Stimulated activated naive CD8-positive, alpha-beta T cell treated with anti-CD3 and anti-CD28 coated beads, Interleukin-15, Interleukin-2, amounts not matched to agents 100 U/mL and 50 U/mL, for 24 hours (primary cell): ENCODE results near the gene IFFO2.

Experiments used
- ATAC-seq: fragments of 150-1000 bp; cut with Tn5 transposase; one replicate; pipeline ENCODE4 v1.10.0; 2021
- DNase-seq: peaks from one replicate; pipeline ENCODE4 v3.0.0; 2021

Gene IFFO2

DNA sequence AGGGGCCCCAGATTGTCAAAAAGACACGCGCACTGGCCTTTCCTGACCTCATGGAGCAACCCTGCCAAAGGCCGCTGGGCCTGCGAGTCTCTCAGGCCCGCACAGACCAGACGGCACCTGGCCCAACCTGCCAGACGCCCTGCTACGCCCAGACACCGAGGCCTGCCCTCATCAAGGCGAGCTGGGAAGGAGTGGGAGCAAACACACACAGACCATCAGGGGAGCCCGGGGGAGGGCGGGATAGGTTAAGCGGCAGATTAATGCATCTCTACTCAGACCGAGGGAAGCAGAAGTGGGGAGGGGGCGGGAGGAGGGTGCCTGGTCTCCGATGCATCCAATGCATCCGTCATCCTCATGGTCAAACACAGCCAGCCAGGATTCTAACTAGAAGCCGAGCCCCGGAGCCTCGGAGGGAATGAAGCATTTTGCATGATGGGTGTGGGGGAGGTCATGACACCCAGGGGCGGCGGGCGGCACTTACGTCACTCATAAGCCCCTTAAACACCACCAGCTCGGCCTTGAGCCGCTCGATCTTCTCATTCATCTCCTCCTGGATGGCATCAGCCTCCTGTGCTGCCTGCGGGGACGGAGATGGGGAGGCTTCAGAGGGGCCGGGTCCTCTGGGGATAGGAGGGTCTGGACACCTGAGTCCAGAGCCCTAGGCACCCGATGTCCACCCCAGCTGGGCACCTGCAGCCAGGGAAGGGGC, 37.1 kb downstream of the IFFO2 start:
- DNase-seq, result no peak

DNA sequence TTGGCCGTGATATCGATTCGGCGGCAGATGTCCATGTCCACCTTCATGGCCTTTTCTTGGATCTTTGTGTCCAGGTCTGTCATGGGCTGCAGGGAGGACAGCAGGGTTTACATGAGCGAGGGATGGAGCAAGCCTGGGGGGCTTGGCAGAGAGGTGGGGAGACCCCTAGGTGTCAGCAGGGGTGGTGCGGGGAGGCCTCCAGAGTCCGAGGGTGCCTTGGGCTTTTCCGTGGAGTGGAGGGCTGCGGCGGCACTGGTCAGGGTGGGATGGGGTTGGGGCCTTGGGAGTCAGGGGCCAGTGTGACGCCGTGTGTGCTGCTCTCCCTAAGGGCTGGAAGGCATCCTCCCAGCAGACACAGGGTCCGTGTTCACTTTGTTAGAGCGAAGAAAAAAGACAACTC, 38.1 kb downstream of the IFFO2 start:
- DNase-seq (no peak), ATAC-seq (no peak)

More for the DNA sequence above, 37.1 kb downstream of the IFFO2 start:
- no peak for ATAC-seq

DNA sequence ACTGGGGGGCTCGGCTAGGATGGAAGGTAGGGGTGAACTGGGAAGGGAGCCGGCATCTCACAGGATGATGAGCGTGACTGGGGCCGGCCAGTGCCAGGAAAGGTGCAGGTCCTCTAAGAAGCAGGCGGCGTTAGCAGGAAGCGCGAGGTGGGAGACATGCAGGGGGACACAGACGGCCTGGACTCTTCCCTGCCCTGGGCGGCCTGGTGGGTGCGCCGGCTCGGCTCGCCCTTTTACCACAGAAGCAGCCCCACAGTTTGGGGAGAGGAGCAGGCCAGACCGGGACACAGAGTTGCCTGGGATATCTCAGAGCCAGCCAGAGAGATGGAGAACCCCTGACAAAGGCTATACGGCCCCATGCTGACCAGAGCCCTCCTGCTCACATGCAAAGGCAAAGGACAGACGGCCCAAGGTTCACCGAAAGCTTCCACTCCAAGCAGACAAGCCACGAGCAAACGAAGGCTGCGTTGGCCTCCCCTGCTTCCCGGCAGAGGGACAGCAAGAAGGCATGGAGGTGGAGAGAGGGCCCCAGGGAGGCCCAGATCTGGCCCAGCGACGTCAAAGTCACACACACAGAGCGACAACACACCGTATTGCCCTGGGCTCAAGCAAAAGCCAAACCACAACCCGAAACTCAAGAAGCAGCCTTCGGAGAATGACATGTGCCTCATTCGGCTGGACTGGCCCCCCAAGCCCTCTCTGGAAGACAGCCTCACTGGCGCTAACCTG, 39.2 kb downstream of the IFFO2 start:
- DNase-seq (no peak), ATAC-seq (no peak)

DNA sequence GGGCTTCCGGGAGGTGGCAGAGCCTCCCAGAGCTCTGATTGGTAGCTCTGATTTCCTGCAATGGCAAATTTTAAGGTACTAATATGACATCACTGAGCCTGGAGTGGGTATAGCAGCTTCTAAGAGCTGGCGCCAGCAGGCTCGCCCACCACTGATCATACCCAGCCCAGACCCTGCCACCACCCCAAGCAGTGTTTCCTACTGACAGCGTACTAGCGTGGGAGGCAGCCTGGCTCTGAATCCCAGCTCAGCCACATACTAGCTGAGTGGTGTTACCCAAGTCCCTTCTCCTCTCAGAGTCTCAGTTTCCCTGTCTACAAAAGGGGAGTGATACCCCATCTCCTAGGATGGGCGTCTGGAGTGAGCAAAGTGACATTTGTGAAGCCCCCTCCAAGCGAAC, 41.1 kb downstream of the IFFO2 start:
- DNase-seq, result no peak
- no peak for ATAC-seq

DNA sequence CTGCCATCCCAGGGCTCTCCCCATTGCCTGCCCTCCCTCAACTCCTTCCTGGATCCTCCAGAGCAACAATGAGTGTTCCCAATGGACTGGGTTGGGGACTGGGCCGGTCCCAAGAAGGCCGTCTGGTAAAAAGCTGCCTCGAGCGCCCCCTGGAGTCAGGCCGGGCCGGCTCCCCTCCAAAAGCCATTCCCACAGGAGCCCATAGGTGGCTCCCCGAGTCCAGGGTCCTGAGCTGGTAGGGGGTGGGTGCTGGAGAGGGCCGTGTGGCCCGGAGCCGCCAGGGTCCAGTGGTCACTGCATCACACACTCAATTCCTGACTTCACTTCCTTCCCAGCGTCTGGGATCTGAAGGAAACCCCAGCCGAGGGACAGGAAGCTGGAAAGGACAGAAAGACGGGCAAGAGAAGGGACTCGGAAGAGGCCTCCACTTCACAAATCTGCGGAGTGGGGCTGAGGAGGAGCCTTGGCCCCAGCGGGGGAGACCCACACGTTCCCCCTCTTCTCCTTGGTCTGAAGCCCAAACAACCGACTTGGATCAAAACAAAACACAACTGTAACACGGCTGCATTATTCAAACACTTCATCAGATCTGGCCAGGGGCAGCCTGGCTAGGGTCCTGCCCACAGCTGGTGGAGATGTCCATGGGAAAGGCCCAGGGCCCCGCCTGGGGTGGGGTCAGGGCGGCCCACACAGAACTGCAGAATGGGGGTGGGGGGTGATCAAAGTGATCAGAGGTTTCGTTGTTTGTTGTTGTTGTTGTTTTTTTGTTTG, 43.2 kb downstream of the IFFO2 start:
- DNase-seq, result peak; percentile 85
- ATAC-seq, result peak; percentile 72

DNA sequence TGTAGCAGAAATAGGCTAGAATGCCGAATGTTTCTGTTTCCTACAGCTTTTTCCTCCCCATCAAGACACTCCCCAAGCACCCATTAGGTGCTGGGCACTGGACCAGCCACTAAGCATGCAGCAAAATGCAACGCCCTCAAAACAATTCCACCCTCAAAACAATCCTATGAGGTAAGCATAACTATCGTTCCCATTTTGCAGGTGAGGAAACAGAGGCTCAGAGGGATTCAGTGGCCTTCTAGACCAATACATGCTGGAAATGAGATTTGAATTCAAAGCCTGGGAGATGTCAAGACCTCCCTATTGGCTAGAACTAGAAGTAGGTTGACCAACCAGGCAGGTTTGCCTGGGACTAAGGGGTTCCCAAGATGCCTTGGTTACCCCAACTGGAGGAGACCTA, 43.9 kb downstream of the IFFO2 start:
- DNase-seq (no peak), ATAC-seq (no peak)

DNA sequence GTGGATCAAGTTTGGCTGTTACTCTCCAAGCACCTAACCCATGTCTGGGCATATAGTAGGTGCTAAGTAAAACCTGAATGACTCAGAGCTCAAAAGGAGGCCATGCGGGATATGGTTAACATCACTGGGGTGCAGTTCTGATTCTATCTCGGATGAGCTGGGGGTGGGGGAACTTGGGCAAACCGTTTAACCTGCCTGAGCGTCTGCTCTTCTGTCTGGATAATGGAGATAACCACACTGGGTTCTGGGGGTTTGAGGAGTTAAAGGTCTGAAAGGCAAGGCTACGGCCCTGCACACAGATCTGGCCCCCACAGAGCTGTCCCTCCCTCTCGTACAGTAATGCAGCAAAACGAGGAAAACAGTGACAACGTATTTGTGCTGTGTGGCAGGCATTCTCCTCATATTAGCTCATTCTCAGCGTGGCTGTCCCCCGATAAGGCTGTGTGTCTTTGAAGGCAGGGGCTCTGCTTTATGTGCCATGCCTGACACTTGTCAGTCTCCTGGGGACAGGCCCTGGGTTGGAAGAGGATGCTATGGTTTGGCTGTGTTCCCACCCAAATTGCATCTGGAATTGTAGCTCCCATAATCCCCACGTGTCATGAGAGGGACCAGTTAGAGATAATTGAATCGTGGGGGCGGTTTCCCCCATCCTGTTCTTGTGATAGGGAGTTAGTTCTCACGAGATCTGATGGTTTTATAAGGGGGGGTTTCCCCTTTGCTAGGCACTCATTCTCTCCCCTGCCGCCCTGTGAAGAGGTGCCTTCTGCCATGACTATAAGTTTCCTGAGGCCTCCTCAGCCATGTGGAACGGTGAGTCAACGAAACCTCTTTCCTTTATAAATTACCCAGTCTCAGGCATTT, 47.3 kb downstream of the IFFO2 start:
- DNase-seq, result peak; percentile 43
- ATAC-seq, result peak; percentile 32

DNA sequence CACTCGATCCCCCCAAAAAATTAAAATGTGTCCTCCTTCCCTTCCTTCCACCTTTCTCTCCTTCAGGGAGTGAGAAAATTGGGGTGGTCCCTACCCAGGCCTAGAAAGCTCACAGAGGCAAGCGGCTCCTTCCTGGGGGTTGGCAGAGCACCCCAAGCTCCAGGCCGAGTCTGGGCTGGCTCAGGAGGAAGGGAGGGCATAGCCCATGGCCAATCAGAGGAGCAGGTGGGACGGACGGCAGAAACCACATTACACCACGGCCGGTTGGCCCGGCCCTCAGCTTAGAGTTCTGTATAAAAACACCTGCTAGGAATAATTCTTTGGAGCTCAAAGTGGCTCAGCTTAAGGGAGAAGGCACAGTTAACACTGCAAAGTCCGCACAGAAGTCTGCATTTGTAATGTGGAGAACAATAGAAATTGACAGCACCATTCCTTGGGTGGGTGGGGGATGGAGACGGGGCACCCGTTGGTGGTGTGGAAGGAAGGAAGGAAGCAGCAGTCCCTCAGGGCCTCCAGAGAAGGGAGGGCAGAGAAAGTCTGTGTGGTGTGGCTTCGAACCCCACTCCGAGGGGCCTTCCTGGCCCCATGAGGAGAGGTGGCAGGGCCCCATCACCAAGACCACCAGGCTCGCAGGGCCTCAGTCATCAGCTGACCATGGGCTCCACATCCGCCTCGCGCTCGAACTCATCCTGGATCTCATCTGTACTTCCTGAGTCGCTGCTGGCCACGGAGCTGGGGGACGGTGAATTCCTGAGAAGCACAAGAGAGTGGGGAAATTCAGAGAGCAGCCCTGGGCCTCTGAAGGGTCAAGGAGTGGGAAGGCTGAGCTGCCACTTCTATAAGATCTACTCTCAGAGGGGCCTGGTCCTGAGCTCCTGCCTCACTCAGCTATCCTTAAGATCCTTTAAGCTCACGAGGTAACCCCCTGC, 48.3 kb downstream of the IFFO2 start:
- no peak for DNase-seq
- ATAC-seq, result no peak

DNA sequence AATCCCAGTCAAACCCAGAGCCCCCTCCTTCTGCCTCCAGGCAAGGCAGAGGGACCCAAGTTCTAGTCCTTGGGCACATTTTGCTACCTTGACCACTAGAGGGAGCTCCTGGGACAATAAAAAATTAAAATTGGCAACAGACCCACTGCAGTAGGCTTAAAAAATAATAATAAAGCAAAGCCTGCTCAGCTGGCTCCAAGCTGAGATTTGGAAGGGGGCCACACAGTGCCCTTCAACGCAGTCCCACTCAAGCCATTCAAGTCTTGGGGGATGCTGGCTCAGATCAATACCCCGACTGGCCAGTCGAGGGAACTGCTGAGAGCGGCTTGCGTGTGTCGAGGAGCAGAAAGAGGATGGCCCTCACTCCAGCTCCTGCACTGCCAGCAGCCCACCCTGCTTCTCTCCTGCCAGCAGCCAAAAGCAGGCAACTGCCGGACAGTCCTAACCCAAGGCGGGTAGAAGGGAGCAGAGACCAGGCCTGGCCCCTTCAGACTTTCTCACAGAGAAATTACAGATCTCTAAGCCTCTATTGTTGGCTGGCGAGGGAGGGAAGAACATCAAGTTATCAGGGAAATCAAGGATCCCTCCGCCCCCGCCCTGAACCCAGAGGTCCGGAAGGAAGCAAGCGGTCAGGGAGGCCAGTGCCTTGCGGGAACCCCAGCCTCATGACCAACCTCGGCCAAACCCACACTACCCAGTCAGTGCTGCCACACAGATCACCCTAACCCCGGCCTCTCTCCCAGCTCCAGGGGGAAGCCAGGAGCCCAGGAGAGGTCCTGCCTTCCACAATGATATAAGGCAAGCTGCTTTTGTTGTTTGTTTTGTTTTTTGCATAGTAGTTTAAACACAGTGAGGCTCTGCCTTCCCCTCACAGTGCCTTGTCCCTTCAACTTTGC, 49.2 kb downstream of the IFFO2 start:
- peak; percentile 47 for DNase-seq

DNA sequence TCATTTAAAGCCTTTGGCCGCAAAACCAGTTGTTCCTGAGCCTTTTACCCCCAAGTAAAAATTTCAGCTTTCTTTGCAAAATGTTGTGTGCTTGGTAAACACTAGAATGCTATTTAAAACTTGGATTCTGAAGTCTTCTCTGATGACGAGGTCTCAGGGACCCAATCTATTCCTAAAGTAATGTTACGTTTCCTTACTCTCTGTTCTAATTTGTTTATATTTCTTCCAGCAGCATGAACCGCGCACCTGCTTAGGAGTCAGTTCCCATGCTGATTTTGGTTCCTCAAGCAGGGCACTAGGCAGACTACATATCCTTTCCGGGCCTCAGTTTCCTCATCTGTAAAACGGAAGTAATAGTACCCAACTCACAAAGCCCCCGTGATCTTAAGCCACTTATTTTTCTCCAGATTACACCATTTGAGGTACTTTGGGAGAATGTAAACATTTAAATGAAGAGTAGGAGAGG, 53.2 kb downstream of the IFFO2 start:
- no peak for DNase-seq
- ATAC-seq, result no peak

More for the DNA sequence above, 49.2 kb downstream of the IFFO2 start:
- ATAC-seq, result no peak

DNA sequence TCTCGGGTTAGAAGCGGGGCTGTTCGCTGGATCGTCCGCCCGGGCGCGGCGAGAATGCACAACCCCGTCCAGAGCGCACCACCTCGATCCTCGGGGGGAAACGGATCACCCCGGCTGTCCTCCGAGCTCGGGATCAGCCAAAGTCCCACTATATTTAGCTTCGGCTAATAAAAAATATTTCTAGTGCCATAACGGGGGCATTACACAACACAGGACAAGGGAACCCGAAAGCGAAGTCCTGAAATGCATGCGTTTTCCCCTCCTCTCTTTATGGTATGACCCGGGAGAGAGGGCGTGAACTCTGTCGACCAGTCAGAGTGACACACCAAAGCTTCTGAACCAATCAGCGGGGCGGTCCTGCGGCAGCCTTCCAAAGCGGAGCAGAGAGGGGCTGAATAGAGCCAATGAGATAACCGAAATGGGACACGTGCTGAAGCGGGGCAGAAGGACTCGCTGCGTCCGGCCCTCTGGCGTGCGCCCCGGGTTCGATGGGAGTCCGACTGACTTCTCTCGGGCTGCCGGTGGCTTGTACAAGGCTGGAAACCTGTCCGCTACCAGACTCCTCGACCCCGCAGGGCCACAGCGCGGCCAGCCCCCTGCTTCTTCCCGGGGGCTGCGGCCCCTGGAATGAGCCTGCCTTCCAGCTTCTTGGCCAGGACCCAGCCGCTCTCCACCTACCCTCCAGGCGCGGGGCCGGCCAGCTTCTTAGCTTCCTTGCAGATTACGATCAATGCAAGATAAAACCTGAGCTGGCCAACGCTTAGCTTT, 53.8 kb downstream of the IFFO2 start, which contains the start of gene ALDH4A1:
TSS of gene ALDH4A1 (minus strand) at position 33 of the 768 bp plus-strand sequence. CDS start at position 1, 32 bp downstream.
- peak; percentile 89 for DNase-seq

DNA sequence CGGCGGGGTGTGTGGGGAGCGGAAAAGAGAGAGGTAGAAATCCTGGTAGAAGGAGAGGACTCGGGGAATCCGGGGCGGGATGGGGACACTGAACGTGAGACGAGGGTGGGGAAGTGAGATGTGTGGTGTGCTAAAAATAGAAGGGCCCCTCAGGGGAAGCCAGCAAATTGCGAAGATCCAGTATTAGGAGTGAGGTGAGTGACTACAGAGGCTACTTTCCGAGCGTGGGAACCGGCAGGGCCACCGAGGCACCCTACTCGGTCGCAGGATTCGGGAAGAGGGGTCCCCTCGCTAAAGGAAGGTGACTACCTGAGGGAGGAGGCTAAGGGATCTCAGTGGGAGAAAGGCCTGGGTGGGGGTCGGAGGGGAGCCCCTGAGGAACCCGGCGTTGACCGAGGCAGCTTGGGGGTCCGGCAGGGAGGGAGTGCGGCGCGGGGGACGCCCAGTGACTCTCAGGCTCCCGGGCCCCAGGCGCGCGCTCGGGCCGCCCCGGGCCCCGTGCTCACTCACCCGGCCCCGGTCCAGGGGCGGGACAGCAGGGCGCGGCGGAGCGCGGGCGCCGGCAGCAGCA, 54.4 kb downstream of the IFFO2 start:
- no peak for ATAC-seq

More for the DNA sequence above, 53.8 kb downstream of the IFFO2 start, which contains the start of gene ALDH4A1:
- ATAC-seq, result peak; percentile 99

DNA sequence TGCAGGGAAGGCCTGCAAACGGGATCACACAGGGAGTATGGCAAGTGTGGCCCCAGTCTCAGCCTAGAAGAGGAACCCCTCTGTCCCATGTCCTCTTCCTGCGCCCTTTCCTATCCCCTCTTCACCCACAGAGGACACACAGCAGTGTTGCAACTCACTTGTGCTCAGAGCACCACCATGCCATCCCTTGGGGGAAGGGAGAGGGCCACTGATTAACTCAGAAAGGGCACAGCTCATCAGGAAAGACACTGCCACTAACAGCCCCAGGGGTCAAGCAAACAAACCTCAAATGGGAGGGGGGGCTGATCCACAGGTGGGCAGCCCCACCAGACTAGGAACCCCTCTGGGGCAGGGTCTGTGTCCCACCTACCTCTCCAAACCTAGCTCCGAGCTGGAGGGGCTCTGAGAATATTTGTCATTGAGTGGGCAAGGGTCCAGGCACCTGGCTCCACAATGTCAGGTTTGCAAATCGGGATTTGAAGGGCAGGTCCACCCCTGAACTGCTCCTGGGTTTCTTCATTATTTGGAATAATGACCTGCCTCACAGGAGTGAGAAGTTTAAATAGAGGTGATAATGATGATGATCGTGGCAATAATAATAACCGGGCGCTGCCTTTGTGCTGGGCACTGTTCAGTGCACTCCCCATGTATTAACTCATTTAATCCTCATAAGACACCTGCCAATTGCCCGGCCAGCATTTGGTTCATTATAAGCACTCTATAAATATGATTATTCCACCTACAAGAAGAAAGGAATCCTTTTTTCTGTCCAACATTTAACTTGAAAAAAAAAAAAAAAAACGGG, 55.1 kb downstream of the IFFO2 start:
- ATAC-seq (no peak), DNase-seq (no peak)

More for the DNA sequence above, 54.4 kb downstream of the IFFO2 start:
- DNase-seq, result peak; percentile 24

DNA sequence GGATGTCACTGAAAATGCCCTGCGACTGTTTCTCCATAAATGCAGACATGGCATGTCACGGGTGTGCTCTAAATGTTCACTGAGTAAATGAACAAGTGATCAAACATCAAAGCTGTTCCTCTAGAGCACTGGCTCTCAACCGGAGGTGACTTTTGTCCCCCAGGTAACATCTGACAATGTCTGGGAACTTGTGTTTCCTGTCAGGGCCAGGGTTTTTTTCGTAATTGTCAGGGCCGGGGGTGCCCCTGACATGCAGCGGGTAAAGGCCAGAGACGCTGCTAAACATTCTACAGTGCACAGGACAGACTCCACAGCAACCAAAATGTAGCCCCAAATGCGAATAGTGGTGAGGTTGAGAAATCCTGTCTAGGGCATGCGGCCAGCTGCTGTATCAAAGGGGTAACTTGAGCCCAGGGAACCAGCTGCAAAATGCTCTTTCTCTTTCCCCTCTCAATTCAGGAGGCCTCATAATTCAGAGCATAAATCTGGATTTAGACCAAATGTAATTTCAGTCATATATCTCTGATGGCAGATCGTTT, 56.1 kb downstream of the IFFO2 start:
- ATAC-seq (no peak), DNase-seq (no peak)

DNA sequence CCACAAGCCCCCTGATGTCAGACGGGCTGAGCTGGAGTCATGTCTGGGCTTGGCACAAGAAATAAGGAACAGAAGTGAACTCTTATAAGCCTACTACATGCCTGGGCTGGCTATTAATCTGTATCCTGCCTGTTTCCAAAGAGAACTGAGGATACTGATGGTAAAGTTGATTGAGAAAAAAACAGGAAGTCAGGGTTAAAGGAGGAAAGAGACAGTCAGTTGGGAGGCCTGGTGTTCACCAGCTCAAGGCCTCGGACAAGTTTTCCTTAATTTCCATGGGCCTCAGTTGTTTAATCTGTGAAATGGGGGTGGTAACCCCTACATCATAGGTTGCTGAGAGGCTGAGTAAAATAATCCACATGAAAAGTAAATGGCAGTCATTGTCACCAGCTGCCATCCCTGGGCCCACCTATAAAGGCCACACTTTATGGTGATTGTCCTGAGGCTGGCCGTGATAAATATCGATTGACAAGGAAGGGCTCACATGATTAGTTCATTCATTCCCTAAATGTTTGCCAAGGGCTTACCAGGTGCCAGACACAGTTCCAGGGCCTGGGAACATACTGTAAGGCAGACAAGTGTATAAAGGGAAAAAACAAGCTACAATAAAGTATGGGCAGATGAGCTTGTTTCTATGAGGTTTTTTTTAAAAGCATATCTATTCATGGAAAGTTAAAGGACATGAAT, 57.0 kb downstream of the IFFO2 start:
- DNase-seq, result no peak
- ATAC-seq, result no peak

DNA sequence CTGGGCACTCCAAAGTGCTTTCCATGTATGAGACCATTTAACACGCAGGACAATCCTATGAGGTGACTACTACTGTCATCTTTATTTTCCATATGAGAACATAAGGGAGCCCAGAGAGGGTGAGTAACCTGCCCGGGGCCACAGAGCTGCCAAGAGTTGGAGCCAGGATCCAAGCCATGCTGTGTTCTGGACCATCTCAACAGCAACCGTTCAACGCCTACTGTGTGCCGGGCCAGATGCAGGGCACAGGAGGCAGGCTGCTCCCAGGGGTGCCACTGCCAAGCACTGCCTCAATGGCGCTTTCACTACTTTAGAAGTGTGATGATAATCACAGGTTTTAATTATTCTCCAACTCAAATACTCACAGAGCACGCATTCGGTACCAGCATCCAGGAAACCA, 57.9 kb downstream of the IFFO2 start:
- DNase-seq (no peak), ATAC-seq (no peak)

DNA sequence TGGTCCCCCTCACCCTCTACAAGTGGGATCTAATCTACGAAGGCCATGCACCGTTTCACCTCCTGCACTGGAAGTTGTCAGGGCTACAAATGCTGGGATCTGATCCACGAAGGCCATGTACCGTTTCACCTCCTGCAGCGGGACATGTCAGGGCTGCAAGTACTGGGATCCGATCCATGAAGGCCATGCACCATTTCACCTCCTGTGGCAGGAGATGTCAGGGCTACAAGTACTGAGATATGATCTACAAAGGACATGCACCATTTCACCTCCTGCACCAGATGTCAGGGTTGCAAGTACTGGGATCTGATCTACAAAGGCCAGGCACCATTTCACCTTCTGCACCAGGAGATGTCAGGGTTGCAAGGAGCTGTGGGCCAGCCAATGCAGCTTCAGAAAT, 61.2 kb downstream of the IFFO2 start:
- no peak for DNase-seq

More for the DNA sequence above, 61.2 kb downstream of the IFFO2 start:
- no peak for ATAC-seq
